IPS DF 6.9 (cell line): ENCODE measurements around the gene CALCOCO2.
A peak's percentile ranks its signal among the peaks of the same experiment; 100 is the strongest.
"Not testable (repeated sequence)": the region's sequence is repeated elsewhere in the genome, so short reads cannot be mapped to it uniquely, and the experiment has no call there.

ENCODE experiments used
- DNase-seq: peaks from one replicate; pipeline ENCODE4 v3.0.0-alpha.2; 2013; ENCODE audit warnings: low read depth, low spot score
- H3K27ac ChIP-seq: one replicate; pipeline ENCODE4 v1.5.1; 2013; ENCODE audit warnings: low read length, control low read depth
- H3K27me3 ChIP-seq: 2 replicates; pipeline ENCODE4 v1.6.1; 2013; ENCODE audit warnings: mild to moderate bottlenecking, low read length; ENCODE audit not compliant: control insufficient read depth, insufficient read depth
- H3K36me3 ChIP-seq: 2 replicates; pipeline ENCODE4 v1.6.1; 2013; ENCODE audit warnings: low read length; ENCODE audit not compliant: control insufficient read depth, insufficient read depth
- H3K4me1 ChIP-seq: 2 replicates; pipeline ENCODE4 v1.6.1; 2013; ENCODE audit warnings: low read length; ENCODE audit not compliant: control insufficient read depth, insufficient read depth
- H3K4me3 ChIP-seq: 2 replicates; pipeline ENCODE4 v1.5.1; 2013; ENCODE audit warnings: mild to moderate bottlenecking, low read length
- H3K9me3 ChIP-seq: 2 replicates; pipeline ENCODE4 v1.6.1; 2013; ENCODE audit warnings: low read length, inconsistent platforms; ENCODE audit not compliant: control insufficient read depth, insufficient read depth
- WGBS: extraction: QIAGEN DNeasy Blood & Tissue Kit; methylation state at CpG from one replicate; pipeline ENCODE4 v1.1.7; 2013; ENCODE audit warnings: mixed read lengths, missing lambda C conversion rate; ENCODE audit not compliant: insufficient read length, insufficient coverage; 5-methylcytosine and 5-hydroxymethylcytosine counted together

The CALCOCO2 gene

GRCh38 chr17:48825446-48826381, 5.1 kb upstream of the CALCOCO2 start:
- H3K4me1 ChIP-seq, result no peaks in the 10 kb centered on the region
- H3K36me3 ChIP-seq, result no peaks in the 10 kb centered on the region
- H3K4me3 ChIP-seq, result no peak overlapping the region
- H3K9me3 ChIP-seq, result no peaks in the 10 kb centered on the region
- H3K27ac ChIP-seq, result no peak overlapping the region
- DNase-seq, result no peak
- no peaks in the 10 kb centered on the region for H3K27me3 ChIP-seq
- WGBS, result no CpG with 5 or more reads among the region's 11 CpGs

GRCh38 chr17:48831549-48831883, 681 bp downstream of the CALCOCO2 start:
- Histone ChIP-seq H3K27ac (no peak overlapping the region), H3K27me3 (no peaks in the 10 kb centered on the region)
- no CpG with 5 or more reads among the region's 8 CpGs for WGBS

GRCh38 chr17:48834973-48835372, 4.1 kb downstream of the CALCOCO2 start:
- Histone ChIP-seq H3K4me1 (peaks cover 2% of the 10 kb centered on the region; the same call in 1 of the 2 replicates), H3K36me3 (no peaks in the 10 kb centered on the region), H3K4me3 (no peak overlapping the region), H3K27ac (no peak overlapping the region), H3K27me3 (no peaks in the 10 kb centered on the region), H3K9me3 (no peaks in the 10 kb centered on the region)
- DNase-seq, result no peak
- WGBS, result no CpG with 5 or more reads among the region's 2 CpGs

More at GRCh38 chr17:48831549-48831883, 681 bp downstream of the CALCOCO2 start:
- Histone ChIP-seq H3K9me3 (no peaks in the 10 kb centered on the region), H3K4me1 (peaks cover 2% of the 10 kb centered on the region; the same call in 1 of the 2 replicates), H3K36me3 (no peaks in the 10 kb centered on the region), H3K4me3 (peak overlapping the region; percentile 86; the same call in 1 of the 2 replicates)
- DNase-seq, result no peak

GRCh38 chr17:48835971-48836370, 5.1 kb downstream of the CALCOCO2 start:
- no peak for DNase-seq
- Histone ChIP-seq H3K36me3 (no peaks in the 10 kb centered on the region), H3K9me3 (no peaks in the 10 kb centered on the region), H3K4me1 (peaks cover 2% of the 10 kb centered on the region; the same call in 1 of the 2 replicates), H3K27ac (no peak overlapping the region), H3K27me3 (no peaks in the 10 kb centered on the region), H3K4me3 (no peak overlapping the region)
- no CpG with 5 or more reads among the region's 2 CpGs for WGBS

GRCh38 chr17:48837458-48837857, 6.6 kb downstream of the CALCOCO2 start:
- WGBS, result no CpG with 5 or more reads among the region's 4 CpGs

GRCh38 chr17:48840441-48840840, 9.6 kb downstream of the CALCOCO2 start:
- H3K27me3 ChIP-seq, result no peaks in the 10 kb centered on the region
- no peaks in the 10 kb centered on the region for H3K9me3 ChIP-seq
- no peaks in the 10 kb centered on the region for H3K36me3 ChIP-seq
- no peaks in the 10 kb centered on the region for H3K4me1 ChIP-seq
- no peak overlapping the region for H3K4me3 ChIP-seq
- H3K27ac ChIP-seq, result no peak overlapping the region
- no CpG with 5 or more reads among the region's 3 CpGs for WGBS
- no peak for DNase-seq

More at GRCh38 chr17:48837458-48837857, 6.6 kb downstream of the CALCOCO2 start:
- not testable (repeated sequence) for H3K4me3 ChIP-seq, H3K27ac ChIP-seq, H3K27me3 ChIP-seq, DNase-seq, H3K9me3 ChIP-seq, H3K4me1 ChIP-seq, H3K36me3 ChIP-seq

GRCh38 chr17:48841395-48841831, 10.6 kb downstream of the CALCOCO2 start:
- no peak overlapping the region for H3K4me3 ChIP-seq
- no peaks in the 10 kb centered on the region for H3K4me1 ChIP-seq
- H3K36me3 ChIP-seq, result no peaks in the 10 kb centered on the region
- H3K9me3 ChIP-seq, result no peaks in the 10 kb centered on the region
- H3K27ac ChIP-seq, result no peak overlapping the region
- no peak for DNase-seq
- H3K27me3 ChIP-seq, result no peaks in the 10 kb centered on the region
- no CpG with 5 or more reads among the region's 3 CpGs for WGBS

- Histone ChIP-seq H3K9me3 (no peaks in the 10 kb centered on the region), H3K4me3 (no peak overlapping the region), H3K36me3 (no peaks in the 10 kb centered on the region), H3K27ac (no peak overlapping the region), H3K4me1 (no peaks in the 10 kb centered on the region), H3K27me3 (no peaks in the 10 kb centered on the region)
- no CpG with 5 or more reads among the region's 3 CpGs for WGBS
- DNase-seq, result no peak
Observed at GRCh38 chr17:48842746-48843145, 11.9 kb downstream of the CALCOCO2 start.

GRCh38 chr17:48843187-48843900, 12.5 kb downstream of the CALCOCO2 start:
- Histone ChIP-seq H3K27me3 (no peaks in the 10 kb centered on the region), H3K27ac (no peak overlapping the region), H3K4me3 (no peak overlapping the region), H3K4me1 (no peaks in the 10 kb centered on the region), H3K9me3 (no peaks in the 10 kb centered on the region), H3K36me3 (no peaks in the 10 kb centered on the region)
- WGBS, result no CpG with 5 or more reads among the region's 6 CpGs
- DNase-seq, result no peak

GRCh38 chr17:48850792-48851323, 20.0 kb downstream of the CALCOCO2 start:
- WGBS, result no CpG with 5 or more reads among the region's 4 CpGs
- H3K27me3 ChIP-seq, result no peaks in the 10 kb centered on the region
- no peak overlapping the region for H3K27ac ChIP-seq

More at GRCh38 chr17:48850792-48851323, 20.0 kb downstream of the CALCOCO2 start:
- Histone ChIP-seq H3K9me3 (no peaks in the 10 kb centered on the region), H3K4me3 (no peak overlapping the region), H3K4me1 (no peaks in the 10 kb centered on the region), H3K36me3 (no peaks in the 10 kb centered on the region)
- DNase-seq, result no peak
